ENCODE data around the gene SOX12.

SOX12 gene

DNA sequence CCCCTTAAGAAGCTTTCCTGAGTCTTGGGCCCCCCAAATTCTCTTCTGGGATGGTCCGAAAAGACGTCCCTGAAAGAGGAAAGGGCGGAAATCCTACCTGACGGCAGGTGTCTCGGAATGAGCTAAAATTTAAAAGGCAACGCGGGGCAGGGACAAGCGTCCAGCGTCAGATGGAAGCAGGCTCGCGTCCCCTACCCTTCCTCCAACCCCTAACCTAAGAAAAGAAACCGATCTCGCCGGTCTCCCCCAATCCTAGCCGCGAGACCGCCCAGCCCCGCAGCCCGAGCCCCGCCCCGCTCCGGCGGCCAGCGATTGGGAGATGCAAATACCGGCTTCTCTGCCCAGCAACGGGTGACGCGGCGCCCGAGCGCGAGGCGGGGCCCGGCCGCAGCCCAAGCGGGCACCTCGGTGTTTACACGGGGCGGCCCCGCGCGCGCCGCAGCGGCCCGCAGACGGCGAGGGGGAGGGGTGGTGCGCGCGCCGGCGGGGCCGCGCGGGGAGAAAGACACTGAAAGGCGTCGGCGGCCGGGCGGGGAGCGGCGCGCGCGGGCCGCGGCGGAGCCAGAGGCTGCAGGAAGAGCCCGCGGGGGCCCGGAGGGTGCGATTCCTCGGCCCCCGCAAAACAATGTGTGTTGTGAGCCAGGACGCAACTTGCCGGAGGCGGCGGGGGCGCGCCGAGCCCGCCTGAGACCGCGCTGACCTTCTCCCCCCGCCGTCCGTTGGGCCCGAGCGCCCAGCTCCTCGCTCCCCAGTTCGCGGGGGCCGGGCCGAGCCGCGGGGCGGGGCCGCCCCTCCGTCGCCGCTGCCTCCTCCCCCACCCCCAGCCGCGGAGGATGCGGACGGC lies at the start of gene SOX12:
Gene SOX12 (plus strand): TSS at position 508 of the 844 bp plus-strand sequence. CDS start 373 bp downstream, outside the sequence.
- peak; percentile 95 for DNase-seq

DNA sequence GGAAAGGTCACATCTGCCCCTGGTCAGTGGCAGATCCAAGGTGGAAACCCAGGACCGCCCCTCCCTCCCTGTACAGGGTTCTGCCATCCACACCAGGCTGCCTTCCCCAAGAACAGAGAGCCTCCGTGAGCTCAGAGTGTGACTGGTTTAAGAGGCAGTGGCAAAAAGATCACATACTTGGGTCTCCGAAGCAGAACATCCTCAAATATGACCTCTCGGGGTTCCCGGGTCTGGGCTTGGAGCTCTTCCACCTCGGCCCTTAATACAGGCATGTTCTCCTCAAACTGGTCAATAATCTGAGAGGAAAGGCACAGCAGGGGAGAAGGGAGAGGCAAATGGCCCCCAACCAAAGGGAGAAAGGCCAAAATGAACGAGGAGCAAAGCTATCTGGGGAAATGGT lies 49.6 kb upstream of the SOX12 start:
- DNase-seq = no peak

DNA sequence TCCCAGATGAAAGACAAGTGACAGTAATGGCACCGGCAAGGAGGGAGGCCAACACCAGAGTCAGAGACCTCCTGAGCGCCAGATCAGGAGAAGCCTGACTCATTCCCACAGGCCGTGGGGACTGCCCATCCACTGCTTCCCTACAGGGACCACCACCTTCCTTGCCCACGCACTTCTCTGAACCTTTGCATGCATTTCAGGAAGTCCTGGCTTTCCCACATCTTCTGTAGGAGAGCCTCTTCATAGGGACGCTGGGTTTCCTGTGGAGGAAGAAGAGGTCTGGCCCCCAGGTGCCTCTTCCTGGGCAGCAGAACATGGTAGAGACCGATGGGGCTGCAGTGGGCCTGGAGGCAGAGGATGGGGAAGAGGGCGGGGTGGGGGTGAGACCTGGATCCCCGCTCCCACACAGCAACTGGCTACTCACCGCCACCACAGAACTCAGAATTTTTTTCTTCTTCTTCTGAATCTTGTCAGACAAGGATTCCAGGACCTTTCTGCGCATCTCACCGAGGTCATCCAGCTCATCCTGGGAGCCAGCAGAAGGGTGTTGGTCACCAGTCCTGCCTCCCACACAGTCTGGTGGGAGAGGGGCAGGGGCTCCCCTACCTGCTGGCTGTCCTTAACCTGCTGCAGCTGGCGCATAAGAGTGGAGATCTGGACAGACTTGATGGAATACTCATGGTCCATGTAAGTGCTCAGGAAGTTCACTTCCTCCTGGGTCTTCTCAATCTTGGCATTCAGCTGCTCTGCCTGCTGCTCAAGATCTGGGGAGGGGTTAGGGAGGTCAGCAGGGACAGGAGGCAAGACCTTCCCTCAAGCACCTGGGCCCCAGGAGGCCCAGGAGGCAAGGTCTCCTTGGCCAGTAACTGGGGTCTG lies 48.5 kb upstream of the SOX12 start:
- DNase-seq = no peak

DNA sequence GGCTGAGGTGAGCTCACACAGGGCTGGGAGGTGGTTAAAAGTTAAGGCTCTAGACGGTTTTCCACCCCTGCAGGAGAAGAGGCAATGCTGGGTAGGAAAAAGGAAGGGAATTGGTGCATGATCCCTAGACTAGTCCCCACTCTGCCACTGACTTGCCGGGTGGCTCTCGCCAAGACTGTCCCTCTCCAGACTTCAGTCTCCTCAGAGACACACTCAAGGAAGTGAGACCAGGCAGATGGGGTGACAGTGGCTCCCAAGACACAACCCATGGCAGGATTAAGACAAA lies 47.9 kb upstream of the SOX12 start:
- DNase-seq = no peak

DNA sequence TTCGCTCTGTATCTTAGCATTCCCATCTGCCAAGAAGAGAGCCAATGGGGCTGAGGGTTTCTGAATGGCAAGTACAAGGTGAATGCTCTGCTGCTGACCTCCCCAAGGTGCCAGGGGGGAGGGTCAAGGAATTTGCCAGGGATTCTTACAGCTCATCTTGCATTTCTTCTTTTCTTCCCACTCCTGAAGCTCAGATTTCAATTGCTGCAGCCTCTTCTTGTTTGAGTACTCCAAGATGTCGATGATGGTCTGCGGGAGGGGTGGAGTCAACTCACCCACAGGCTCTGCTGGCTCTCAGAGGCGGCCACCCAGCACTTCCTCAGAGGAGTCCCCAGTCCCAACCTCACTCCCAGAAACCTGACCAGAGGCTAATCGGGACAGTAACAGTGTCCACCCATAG lies 47.2 kb upstream of the SOX12 start:
- no peak for DNase-seq

DNA sequence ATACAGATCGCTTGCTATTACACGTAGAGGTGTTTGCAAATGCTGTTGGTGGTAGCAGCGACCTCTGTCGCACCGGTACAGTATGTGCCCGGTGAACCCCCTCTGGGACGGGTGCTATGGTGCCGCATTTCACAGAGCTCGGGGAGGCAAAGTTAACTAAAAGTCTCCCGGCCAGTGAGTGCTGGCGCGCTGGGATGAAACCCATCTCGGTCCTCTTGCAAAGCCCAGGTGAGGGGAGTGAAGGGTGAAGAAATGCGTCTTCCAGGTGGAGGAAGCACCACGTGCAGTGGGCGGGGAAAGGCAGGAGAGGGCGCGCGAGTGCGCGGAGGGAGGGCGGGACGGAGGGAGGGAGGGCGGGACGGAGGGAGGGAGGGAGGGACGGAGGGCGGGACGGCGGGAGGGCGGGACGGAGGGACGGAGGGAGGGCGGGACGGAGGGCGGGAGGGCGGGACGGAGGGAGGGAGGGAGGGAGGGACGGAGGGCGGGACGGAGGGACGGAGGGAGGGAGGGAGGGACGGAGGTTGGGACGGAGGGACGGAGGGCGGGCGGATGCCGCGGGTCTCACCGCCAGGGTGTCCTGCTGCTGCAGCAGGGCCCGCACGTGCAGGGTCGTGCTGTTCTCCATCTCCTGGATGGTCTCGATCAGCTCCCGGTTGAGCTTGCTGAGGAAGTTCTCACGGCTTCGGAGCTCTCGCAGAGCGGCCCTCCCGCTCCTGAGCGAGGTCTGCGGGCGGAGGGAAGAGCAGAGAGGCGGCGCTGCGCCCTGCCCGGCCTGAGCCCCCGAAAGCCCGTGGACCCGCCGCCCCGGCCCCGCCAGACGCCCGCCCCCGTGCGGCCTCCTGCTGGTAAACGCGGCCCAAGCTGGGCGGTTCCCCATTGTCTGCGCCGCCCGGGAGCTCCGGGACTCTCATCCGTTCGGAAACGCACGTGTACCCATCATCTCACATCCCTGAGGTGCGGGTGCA lies 46.5 kb upstream of the SOX12 start:
- DNase-seq = no peak

DNA sequence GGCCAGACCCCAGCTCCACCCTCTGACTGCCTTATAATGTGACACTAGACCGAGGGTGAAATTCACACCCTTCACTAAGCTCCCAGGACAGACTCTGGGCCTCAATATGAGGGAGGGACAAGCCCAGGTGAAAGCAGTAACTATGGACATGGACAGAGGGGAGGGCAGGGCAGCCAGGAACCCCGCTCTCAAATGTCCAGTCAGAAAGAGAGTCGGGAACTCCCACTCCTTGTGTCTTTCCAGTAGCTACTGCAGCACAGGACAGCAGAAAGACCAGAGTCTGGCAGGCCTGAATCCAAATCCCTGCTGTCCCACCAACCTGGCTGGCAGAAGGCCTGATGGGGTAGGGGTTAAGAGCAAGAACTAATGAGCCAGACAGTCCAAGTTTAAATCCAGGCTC lies 41.2 kb upstream of the SOX12 start:
- DNase-seq = no peak

DNA sequence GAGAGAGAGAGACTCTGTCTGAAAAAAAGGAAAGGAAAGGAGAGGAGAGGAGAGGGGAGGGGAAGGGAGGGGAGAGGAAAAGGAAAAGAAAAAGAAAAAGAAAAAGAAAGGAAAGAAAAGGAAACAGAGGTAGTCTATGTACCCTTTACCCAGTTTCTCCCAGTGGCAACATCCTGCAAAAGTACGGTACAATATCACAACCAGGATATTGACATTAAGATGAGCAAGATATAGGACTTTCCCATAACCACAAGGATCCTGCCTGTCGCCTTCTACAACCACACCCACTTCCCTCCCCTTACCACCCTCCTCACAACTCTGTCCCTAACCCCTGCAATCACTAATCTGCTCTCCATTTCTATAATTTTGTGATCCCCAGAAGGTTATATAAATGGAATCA lies 38.8 kb upstream of the SOX12 start:
- no peak for DNase-seq

DNA sequence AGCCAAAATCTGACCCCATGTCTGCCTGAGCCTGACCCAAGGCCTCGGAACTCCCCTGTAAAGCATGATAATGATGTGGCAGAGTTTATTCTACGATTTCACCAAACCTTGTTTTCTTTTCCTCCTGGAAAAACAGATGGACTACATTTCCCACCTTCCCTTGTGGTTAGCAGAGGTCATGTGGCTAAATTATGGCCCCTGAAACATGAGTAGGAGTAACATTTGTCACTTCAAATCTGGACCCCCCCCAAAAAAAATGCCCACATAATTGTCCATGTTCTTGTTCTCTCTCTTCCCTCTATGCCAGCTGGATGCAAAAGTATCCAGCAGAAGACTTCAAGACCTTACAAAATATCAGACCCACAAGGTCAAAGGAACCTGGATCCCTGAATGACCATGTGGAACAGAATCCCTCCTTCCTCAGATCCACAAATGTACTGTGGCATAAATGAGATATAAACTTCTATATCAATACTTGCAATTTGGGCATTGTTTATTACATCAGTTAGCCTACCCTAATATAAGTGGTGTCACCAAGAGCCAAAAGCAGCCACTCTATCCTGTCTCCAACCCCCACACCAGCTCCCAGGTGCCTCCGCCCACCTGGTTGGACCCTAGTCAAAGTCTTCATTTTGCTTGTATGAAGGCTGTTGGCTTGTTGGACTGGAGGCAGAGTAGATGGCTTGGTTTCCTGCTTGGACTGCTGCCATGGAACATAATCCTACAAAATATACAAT lies 36.2 kb upstream of the SOX12 start:
- DNase-seq = no peak

DNA sequence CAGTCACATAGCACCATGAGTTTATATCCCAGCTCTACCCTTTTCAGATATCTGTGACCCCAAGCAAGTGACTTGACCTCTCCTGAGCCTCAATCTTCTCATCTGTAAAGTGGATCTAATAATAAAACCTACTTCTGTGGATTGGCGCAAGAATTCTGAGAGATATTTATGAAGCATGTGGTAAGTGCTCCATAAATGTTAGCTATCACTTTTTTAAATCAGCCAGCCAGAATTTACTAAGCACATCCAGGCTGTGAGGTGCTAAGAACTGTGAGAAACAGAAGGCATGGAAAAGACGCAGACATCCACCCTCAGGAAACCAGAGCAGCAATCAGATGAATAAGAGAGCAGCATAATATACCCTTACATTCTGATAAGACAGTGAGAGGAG lies 35.7 kb upstream of the SOX12 start:
- DNase-seq = no peak

DNA sequence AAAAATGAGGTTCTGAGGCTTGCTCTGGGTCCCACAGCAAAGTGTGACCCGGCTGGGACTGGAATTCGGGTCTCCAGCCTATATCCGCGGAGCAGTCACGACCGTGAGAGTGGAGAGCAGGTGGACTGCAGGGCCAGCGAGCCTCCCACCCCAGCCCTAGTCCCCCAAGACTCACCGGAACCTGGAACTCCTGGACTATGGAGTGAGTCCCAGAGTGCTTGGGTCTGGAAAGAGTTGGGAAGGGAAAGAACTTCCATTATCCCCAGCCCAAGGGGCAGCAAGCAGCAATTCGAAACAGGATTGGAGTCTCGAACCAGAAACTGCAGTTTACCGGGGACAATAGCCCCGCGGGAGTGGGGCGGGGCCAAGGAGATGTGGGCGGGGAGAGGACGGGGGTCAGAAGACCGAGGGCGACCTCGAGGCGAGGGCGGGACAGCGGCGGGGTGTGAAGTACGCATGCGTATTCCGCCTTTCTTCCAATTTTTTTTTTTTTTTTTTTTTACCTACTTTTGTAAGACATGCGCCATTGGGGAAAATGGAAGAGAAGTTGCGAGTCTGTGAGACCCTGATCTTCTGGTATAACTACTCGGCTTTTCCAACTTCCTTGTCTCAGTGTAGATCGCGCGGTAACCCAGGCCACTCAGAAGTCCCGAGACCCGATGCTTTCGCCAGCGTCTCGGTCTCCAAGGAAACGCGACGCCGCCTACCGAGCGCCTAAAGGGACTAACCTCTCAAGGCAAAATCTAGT lies 35.1 kb upstream of the SOX12 start, which contains the start of gene C20orf96:
Gene C20orf96 (minus strand): TSS at position 667 of the 748 bp plus-strand sequence. CDS start 140 bp downstream, at position 527.
- DNase-seq = peak; percentile 97

DNA sequence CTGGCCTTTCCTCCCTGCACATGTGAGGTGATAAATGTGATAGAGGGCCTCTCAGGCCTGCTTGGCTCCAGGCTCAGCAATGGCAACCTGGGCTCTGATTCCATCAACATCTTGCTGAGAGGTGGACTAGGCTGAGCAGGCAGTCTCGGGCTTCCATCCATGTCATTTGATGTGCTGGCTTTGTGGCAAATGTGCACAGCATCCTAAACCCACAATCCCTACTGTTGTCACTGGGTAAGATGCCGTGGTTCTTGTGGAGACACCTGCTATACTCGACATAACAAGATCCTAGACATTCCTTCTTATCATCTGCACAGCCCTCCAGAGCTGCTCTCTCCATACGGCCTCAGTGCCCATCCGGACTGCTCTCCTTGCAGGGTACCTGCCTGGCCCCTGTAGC lies 30.8 kb upstream of the SOX12 start:
- DNase-seq = no peak

DNA sequence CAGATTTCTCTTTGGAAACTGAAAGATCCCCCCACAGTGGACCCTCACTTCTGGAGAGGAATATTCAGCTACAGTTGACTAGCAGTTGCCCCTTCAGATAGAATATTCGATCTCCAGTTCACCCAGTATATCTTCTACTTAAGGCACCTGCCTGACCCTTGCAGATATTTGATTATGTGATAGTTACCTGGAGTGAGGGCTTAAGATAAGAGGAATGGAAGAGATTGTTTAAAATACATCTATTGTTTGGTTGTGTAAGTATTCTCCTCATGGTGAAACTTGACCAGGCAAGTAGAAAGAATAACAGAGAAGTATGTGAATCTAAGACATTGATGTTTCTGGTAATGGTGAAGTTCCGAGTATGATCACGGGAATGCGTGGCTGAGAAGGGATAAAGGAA lies 29.5 kb upstream of the SOX12 start:
- no peak for DNase-seq

DNA sequence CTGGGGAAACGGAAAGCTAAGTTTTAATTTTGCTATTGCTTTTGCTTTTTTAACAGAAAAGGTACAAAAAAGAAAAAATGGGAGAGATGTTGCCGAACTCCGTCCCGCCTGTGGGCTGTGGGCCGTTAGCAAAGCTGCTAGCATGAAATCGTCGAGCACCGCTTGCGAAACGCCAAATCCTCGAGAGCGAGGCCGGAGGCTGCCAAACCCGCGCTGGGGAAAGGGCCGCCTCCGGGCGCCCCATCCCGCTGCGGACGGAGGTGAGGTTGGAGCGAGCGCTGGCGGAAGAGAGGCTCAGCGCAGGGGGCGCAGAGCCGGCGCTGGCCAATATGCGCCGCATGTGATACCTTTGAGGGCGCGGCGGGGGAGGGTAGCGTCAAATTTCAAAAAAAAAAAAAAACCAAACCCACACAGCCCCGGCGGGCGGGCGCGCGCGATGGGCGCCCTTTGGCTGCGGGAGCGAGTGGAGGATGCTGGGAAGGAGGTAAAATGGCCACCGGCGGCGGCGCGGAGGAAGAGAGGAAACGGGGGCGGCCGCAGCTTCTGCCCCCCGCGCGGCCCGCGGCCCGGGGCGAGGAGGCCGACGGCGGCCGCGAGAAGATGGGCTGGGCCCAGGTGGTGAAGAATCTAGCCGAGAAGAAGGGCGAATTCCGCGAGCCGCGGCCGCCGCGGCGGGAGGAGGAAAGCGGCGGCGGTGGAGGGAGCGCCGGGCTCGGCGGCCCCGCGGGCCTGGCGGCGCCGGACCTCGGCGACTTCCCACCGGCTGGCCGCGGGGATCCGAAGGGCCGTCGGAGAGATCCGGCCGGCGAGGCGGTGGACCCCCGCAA lies 28.0 kb upstream of the SOX12 start, which contains the start of gene ZCCHC3:
Gene ZCCHC3 (plus strand): TSS at position 473 of the 827 bp plus-strand sequence. CDS start 17 bp downstream, at position 490.
- peak; percentile 91 for DNase-seq

DNA sequence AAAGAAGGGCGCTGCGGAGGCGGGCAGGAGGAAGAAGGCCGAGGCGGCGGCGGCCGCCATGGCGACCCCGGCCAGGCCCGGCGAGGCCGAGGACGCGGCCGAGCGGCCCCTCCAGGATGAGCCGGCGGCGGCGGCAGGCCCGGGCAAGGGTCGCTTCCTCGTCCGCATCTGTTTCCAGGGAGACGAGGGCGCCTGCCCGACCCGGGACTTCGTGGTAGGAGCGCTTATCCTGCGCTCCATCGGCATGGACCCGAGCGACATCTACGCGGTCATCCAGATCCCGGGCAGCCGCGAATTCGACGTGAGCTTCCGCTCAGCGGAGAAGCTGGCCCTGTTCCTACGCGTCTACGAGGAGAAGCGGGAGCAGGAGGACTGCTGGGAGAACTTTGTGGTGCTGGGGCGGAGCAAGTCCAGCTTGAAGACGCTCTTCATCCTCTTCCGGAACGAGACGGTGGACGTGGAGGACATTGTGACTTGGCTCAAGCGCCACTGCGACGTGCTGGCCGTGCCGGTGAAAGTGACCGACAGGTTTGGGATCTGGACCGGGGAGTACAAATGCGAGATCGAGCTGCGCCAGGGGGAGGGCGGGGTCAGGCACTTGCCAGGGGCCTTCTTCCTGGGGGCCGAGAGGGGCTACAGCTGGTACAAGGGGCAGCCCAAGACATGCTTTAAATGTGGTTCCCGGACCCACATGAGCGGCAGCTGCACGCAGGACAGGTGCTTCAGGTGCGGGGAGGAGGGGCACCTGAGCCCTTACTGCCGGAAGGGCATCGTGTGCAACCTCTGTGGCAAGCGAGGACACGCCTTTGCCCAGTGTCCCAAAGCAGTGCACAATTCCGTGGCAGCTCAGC lies 27.2 kb upstream of the SOX12 start:
- DNase-seq = peak; percentile 83

DNA sequence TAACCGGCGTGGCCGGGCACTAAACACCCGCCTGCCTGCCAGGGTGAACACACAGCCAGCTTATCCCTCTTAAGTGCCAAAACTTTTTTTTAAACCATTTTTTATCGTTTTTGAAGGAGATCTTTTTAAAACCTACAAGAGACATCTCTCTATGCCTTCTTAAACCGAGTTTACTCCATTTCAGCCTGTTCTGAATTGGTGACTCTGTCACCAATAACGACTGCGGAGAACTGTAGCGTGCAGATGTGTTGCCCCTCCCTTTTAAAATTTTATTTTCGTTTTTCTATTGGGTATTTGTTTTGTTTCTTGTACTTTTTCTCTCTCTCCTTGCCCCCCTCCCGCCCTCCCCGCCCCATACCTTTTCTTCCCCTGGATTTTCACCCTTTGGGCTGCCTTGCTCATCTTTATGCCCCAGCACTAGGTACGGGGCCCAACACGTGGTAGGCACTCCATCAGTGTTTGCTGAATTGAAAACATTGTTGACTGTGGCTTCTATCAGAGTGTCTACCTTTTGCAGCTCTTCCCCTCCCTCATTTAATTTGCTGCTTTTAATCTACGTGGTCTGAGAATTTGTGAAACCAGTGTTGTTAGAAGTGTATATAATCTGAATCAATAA lies 26.5 kb upstream of the SOX12 start:
- no peak for DNase-seq

DNA sequence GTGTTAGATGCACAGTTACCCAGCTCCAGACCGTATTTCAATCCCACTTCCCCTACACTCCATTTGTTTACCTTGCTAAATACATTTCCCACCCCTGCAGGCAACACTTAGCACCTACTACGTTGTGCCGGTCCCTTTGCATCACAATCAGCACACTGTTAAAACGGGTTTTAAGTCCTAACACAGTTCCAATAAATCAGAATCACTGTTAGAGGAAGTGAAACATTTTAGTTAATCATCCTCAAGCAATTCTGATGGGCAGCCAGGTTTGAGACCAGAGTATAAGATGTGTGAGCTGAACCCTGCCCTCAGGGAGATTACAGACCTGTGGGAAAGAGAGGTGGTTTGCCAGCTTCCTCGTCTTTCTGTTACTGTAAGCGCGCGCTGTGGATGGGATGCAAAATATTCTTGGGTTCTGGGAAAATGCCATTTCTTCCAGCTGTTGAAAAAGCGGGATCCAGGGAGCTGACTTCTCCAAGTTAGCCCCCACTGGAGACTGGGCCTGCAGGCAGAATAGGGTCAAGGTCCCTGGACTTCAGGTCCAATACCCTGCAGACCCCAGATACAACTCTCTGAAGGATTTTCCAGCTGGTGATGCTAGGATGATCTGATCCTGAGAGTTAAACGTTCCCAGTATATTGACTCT lies 24.9 kb upstream of the SOX12 start:
- DNase-seq = no peak
